GM18517 (cell line): ENCODE data around the gene TRIO.

Experiments used
- ATAC-seq: cut with Tn5 transposase; IDR thresholded peaks from one replicate; pipeline ENCODE4 v1.9.1; 2021; ENCODE audit warnings: mild to moderate bottlenecking, moderate library complexity; ENCODE audit not compliant: unreplicated experiment

Gene TRIO

GRCh38 chr5:14165375-14166106 is 22.4 kb downstream of the TRIO start:
- no peak for ATAC-seq

GRCh38 chr5:14166437-14166836 is 23.3 kb downstream of the TRIO start:
- no peak for ATAC-seq

GRCh38 chr5:14167211-14167845 is 24.2 kb downstream of the TRIO start:
- ATAC-seq = peak; percentile 29

GRCh38 chr5:14168144-14168792 is 25.1 kb downstream of the TRIO start:
- ATAC-seq = peak; percentile 51

- no peak for ATAC-seq
These were observed 25.7 kb downstream of the TRIO start for GRCh38 chr5:14168793-14169262.

- ATAC-seq = no peak
These were observed 27.9 kb downstream of the TRIO start for GRCh38 chr5:14171046-14171445.

- no peak for ATAC-seq
These were observed 28.5 kb downstream of the TRIO start for GRCh38 chr5:14171621-14172020.

GRCh38 chr5:14172149-14172795 is 29.1 kb downstream of the TRIO start:
- ATAC-seq = peak; percentile 60

GRCh38 chr5:14173377-14174229 is 30.5 kb downstream of the TRIO start:
- ATAC-seq = no peak

- peak; percentile 39 for ATAC-seq
These were observed 31.1 kb downstream of the TRIO start for GRCh38 chr5:14174230-14174636.

- no peak for ATAC-seq
These were observed 32.2 kb downstream of the TRIO start for GRCh38 chr5:14175381-14175780.

GRCh38 chr5:14176888-14177287 is 33.7 kb downstream of the TRIO start:
- ATAC-seq = no peak

- ATAC-seq = no peak
These were observed 34.5 kb downstream of the TRIO start for GRCh38 chr5:14177634-14178033.

- ATAC-seq = no peak
These were observed 34.9 kb downstream of the TRIO start for GRCh38 chr5:14178091-14178490.

GRCh38 chr5:14178671-14179211 is 35.6 kb downstream of the TRIO start:
- ATAC-seq = no peak

GRCh38 chr5:14179446-14179845 is 36.3 kb downstream of the TRIO start:
- ATAC-seq = no peak

- ATAC-seq = no peak
These were observed 37.3 kb downstream of the TRIO start for GRCh38 chr5:14180437-14180836.

GRCh38 chr5:14181299-14181968 is 38.3 kb downstream of the TRIO start:
- no peak for ATAC-seq

- ATAC-seq = no peak
These were observed 39.6 kb downstream of the TRIO start for GRCh38 chr5:14182761-14183160.
